Body of pancreas (tissue), 4 donors: ENCODE data around the gene TLCD3B.

Experiments used
- POLR2A ChIP-seq, 3 donors: fragments of 450-650 bp; IDR thresholded peaks; one replicate each; pipeline ENCODE4 v1.6.1; 2016; ENCODE audit warnings: antibody characterized with exemption in 3 of 3, mild to moderate bottlenecking in 2 of 3
- TF ChIP-seq, protein P1 (sequence below), 7 experiments: fragments of 450-650 bp in 4 of 7; fragments of 200-600 bp in 3 of 7; sonication (generic) in 3 of 7; IDR thresholded peaks; one replicate each; pipeline ENCODE4 v1.5.1; 2016 to 2019; ENCODE audit warnings: antibody characterized with exemption in 7 of 7

- TF ChIP-seq, protein P1, sequence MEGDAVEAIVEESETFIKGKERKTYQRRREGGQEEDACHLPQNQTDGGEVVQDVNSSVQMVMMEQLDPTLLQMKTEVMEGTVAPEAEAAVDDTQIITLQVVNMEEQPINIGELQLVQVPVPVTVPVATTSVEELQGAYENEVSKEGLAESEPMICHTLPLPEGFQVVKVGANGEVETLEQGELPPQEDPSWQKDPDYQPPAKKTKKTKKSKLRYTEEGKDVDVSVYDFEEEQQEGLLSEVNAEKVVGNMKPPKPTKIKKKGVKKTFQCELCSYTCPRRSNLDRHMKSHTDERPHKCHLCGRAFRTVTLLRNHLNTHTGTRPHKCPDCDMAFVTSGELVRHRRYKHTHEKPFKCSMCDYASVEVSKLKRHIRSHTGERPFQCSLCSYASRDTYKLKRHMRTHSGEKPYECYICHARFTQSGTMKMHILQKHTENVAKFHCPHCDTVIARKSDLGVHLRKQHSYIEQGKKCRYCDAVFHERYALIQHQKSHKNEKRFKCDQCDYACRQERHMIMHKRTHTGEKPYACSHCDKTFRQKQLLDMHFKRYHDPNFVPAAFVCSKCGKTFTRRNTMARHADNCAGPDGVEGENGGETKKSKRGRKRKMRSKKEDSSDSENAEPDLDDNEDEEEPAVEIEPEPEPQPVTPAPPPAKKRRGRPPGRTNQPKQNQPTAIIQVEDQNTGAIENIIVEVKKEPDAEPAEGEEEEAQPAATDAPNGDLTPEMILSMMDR (IDR thresholded peaks at IDR 0.05) = peak; percentile 24 to 50 (median 44)
- no peak for TF ChIP-seq POLR2A (IDR thresholded peaks at IDR 0.05)
These were observed 1.2 kb upstream of the TLCD3B start for GRCh38 chr16:30032083-30032819.
